Islet precursor cell (in vitro differentiated cells): ENCODE measurements around the gene DERL2.

Source experiments
- DNase-seq: peaks from one replicate; pipeline ENCODE4 v3.0.0-alpha.2; 2018

Gene DERL2

GRCh38 chr17:5500589-5501391 is 14.8 kb upstream of the DERL2 start:
- DNase-seq: peak; percentile 100

- no peak for DNase-seq
Measured at GRCh38 chr17:5500247-5500588, 14.2 kb upstream of the DERL2 start.

- peak; percentile 69 for DNase-seq
Measured at GRCh38 chr17:5499476-5500231, 13.7 kb upstream of the DERL2 start.

GRCh38 chr17:5492970-5493369 is 7.0 kb upstream of the DERL2 start:
- no peak for DNase-seq

- no peak for DNase-seq
Measured at GRCh38 chr17:5488752-5489151, 2.8 kb upstream of the DERL2 start.

GRCh38 chr17:5486206-5487124 is 487 bp upstream of the DERL2 start, which contains the start of gene MIS12:
MIS12 (plus strand) TSS chr17:5486566; CDS start chr17:5488863, 2,297 bp downstream.
- peak; percentile 100 for DNase-seq

- no peak for DNase-seq
Measured at GRCh38 chr17:5481451-5481850, 4.5 kb downstream of the DERL2 start.

GRCh38 chr17:5480962-5481361 is 5.0 kb downstream of the DERL2 start:
- DNase-seq: no peak

GRCh38 chr17:5478992-5479391 is 7.0 kb downstream of the DERL2 start:
- no peak for DNase-seq

- DNase-seq: no peak
Measured at GRCh38 chr17:5473906-5474305, 12.1 kb downstream of the DERL2 start.

- no peak for DNase-seq
Measured at GRCh38 chr17:5472511-5472910, 13.5 kb downstream of the DERL2 start.

GRCh38 chr17:5468075-5468473 is 17.9 kb downstream of the DERL2 start:
- no peak for DNase-seq

GRCh38 chr17:5467416-5467815 is 18.6 kb downstream of the DERL2 start:
- DNase-seq: no peak

GRCh38 chr17:5466295-5466694 is 19.7 kb downstream of the DERL2 start:
- no peak for DNase-seq

- DNase-seq: no peak
Measured at GRCh38 chr17:5464717-5465507, 21.1 kb downstream of the DERL2 start.

- DNase-seq: no peak
Measured at GRCh38 chr17:5446786-5447185, 39.2 kb downstream of the DERL2 start.

- no peak for DNase-seq
Measured at GRCh38 chr17:5444209-5444608, 41.8 kb downstream of the DERL2 start.

- no peak for DNase-seq
Measured at GRCh38 chr17:5443728-5444127, 42.2 kb downstream of the DERL2 start.

- DNase-seq: no peak
Measured at GRCh38 chr17:5439446-5439764, 46.6 kb downstream of the DERL2 start.

GRCh38 chr17:5438716-5439445 is 47.1 kb downstream of the DERL2 start, which contains the start of gene C1QBP:
C1QBP (minus strand) TSS chr17:5439155; CDS start chr17:5439073, 82 bp downstream.
- DNase-seq: peak; percentile 97

- DNase-seq: no peak
Measured at GRCh38 chr17:5437721-5438317, 48.2 kb downstream of the DERL2 start.
